Adrenal gland (tissue), 5 donors: ENCODE data around the gene DIAPH1.
A peak's percentile ranks its signal among the peaks of the same experiment; 100 is the strongest.

Experiments used
- CTCF ChIP-seq, 6 experiments: fragments of 450-650 bp in 4 of 6; fragments of 200-600 bp in 2 of 6; sonication (generic) in 1 of 6; IDR thresholded peaks; 1 replicate in 5 of 6; 2 replicates in 1 of 6; pipeline versions ENCODE4 v1.5.1 to v1.8.0; 2016 to 2021; ENCODE audit warnings: antibody characterized with exemption in 6 of 6, mild to moderate bottlenecking in 2 of 6, moderate library complexity in 1 of 6
- POLR2A ChIP-seq, 2 donors: fragments of 450-650 bp; IDR thresholded peaks; one replicate each; pipeline ENCODE4 v1.6.1; 2017; ENCODE audit warnings: antibody characterized with exemption in 2 of 2, mild to moderate bottlenecking in 2 of 2, moderate library complexity in 1 of 2
- donor health status: DM: no; HTN: no; CAD: no.

GRCh38 chr5:141567513-141568117 lies 51.2 kb downstream of the DIAPH1 start:
- TF ChIP-seq CTCF (IDR thresholded peaks at IDR 0.05) = peak; percentile 56 to 93 (median 68)
- TF ChIP-seq POLR2A (IDR thresholded peaks at IDR 0.05) = no peak
